ENCODE results near the gene RTN4RL2. TPM values are rescaled to one million over a fixed set of nuclear protein-coding genes. Genes with fewer than 3 reads are reported as not detected.

Gene RTN4RL2
- total RNA-seq, 1 donor from 2014 or later, result 1.3 TPM

DNA sequence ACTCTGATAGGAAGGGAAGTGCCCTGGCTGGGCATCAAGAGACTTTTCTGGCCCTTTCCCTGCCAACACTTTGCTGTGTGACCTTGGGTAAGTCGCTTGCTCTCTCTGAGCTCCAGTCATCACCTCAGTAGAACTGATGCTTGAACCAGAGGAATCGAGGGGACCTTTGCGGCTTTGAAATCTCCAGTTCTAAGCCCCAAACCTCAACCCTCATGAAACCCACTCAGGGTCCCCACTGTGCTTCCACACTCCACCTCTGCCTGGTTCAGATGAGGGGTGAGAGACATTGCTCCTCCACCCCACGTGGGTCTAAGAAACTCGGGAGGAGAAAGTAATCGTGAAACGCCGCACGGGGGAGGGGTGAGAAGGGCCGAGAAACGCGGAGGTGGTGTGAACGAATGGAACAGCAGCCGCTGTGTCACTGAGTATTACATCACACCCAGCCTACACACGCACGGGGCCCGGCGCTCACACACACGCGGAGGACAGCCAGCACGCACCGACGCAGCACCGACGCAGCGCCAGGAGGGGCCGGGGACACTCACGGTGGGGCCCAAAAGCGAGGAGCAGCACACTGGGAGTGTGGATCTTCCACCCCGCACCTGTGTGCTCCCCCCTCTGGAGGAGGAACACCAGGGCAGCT lies 4.3 kb downstream of the RTN4RL2 start:
- intact Hi-C loops (cut with micrococcal nuclease), result no loop called here
- peaks cover 77% of the 10 kb centered on the region for H3K27me3 ChIP-seq (ENCODE audit: low read depth)
- no peak overlapping the region for H3K4me3 ChIP-seq
- H3K9me3 ChIP-seq (replicated peaks), result no peaks in the 10 kb centered on the region
- peaks cover 14% of the 10 kb centered on the region for H3K4me1 ChIP-seq
- TF ChIP-seq, protein P1, sequence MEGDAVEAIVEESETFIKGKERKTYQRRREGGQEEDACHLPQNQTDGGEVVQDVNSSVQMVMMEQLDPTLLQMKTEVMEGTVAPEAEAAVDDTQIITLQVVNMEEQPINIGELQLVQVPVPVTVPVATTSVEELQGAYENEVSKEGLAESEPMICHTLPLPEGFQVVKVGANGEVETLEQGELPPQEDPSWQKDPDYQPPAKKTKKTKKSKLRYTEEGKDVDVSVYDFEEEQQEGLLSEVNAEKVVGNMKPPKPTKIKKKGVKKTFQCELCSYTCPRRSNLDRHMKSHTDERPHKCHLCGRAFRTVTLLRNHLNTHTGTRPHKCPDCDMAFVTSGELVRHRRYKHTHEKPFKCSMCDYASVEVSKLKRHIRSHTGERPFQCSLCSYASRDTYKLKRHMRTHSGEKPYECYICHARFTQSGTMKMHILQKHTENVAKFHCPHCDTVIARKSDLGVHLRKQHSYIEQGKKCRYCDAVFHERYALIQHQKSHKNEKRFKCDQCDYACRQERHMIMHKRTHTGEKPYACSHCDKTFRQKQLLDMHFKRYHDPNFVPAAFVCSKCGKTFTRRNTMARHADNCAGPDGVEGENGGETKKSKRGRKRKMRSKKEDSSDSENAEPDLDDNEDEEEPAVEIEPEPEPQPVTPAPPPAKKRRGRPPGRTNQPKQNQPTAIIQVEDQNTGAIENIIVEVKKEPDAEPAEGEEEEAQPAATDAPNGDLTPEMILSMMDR (IDR thresholded peaks at IDR 0.05; ENCODE audit: borderline replicate concordance), result no peak
- H3K27ac ChIP-seq (replicated peaks), result no peak overlapping the region
- DNase-seq, result no peak
- no peaks in the 10 kb centered on the region for H3K36me3 ChIP-seq

DNA sequence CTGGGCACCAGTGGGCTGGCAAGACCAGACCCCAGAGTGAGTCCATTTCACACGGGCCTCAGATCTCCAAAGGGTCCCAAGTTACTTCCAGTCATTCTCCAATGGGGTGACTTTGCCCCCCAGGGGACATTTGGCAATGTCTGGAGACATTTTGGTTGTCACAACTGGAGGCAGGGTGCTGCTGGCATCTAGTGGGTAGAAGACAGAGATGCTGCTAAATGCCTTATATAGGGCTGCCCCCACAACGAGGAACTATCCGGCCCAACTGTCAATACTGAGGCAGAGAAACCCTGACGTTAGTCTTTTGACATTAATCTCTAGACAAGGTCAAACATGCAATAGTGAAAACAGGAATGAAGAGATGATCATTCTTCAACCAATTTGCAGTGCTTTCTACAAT lies 6.4 kb downstream of the RTN4RL2 start:
- H3K9me3 ChIP-seq (replicated peaks), result no peaks in the 10 kb centered on the region
- H3K4me3 ChIP-seq, result no peak overlapping the region
- no peaks in the 10 kb centered on the region for H3K4me1 ChIP-seq
- DNase-seq, result no peak
- no peaks in the 10 kb centered on the region for H3K36me3 ChIP-seq
- intact Hi-C loops (cut with micrococcal nuclease), result no loop called here
- H3K27me3 ChIP-seq (ENCODE audit: low read depth), result peaks cover 57% of the 10 kb centered on the region
- TF ChIP-seq, protein P1 (IDR thresholded peaks at IDR 0.05; ENCODE audit: borderline replicate concordance), result no peak
- no peak overlapping the region for H3K27ac ChIP-seq (replicated peaks)

DNA sequence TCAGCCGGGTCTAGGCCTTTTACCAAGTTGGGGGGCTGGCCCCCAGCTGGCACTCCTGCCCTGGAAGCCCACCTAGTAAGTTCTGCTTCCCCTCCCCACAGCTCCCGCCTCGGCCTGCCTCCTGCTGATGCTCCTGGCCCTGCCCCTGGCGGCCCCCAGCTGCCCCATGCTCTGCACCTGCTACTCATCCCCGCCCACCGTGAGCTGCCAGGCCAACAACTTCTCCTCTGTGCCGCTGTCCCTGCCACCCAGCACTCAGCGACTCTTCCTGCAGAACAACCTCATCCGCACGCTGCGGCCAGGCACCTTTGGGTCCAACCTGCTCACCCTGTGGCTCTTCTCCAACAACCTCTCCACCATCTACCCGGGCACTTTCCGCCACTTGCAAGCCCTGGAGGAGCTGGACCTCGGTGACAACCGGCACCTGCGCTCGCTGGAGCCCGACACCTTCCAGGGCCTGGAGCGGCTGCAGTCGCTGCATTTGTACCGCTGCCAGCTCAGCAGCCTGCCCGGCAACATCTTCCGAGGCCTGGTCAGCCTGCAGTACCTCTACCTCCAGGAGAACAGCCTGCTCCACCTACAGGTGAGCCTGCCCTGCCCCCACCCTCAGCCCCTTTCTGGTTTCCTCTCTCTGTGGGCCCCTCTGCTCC lies 7.3 kb downstream of the RTN4RL2 start:
- H3K36me3 ChIP-seq, result no peaks in the 10 kb centered on the region
- TF ChIP-seq, protein P1 (IDR thresholded peaks at IDR 0.05; ENCODE audit: borderline replicate concordance), result no peak
- no peak overlapping the region for H3K27ac ChIP-seq (replicated peaks)
- H3K27me3 ChIP-seq (ENCODE audit: low read depth), result peaks cover 48% of the 10 kb centered on the region
- H3K4me3 ChIP-seq, result no peak overlapping the region
- DNase-seq, result no peak
- H3K9me3 ChIP-seq (replicated peaks), result no peaks in the 10 kb centered on the region
- intact Hi-C loops (cut with micrococcal nuclease), result no loop called here
- no peaks in the 10 kb centered on the region for H3K4me1 ChIP-seq

DNA sequence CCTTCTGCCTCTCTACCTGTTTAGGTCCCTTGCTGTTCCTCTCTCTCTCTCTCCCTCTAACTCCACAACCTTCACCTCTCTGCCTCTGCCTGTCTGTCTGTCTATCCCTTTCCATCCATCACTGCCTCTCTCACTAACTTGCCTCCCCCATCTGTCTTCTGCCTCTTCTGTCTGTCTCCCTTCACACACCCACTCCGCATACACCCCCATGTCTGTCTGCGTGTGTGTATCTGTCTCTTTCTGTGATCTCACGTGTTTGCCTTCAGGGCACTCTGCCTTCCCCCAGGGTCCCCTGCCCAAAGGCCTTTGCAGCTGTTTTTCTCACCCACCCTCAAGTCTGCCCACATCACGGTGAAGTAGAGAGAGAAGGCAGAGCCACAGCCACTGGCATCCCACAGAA lies 7.9 kb downstream of the RTN4RL2 start:
- no peaks in the 10 kb centered on the region for H3K9me3 ChIP-seq (replicated peaks)
- no peak overlapping the region for H3K27ac ChIP-seq (replicated peaks)
- no peak overlapping the region for H3K4me3 ChIP-seq
- peaks cover 41% of the 10 kb centered on the region for H3K27me3 ChIP-seq (ENCODE audit: low read depth)
- intact Hi-C loops (cut with micrococcal nuclease), result no loop called here
- DNase-seq, result no peak
- H3K36me3 ChIP-seq, result no peaks in the 10 kb centered on the region
- H3K4me1 ChIP-seq, result no peaks in the 10 kb centered on the region
- TF ChIP-seq, protein P1 (IDR thresholded peaks at IDR 0.05; ENCODE audit: borderline replicate concordance), result no peak

DNA sequence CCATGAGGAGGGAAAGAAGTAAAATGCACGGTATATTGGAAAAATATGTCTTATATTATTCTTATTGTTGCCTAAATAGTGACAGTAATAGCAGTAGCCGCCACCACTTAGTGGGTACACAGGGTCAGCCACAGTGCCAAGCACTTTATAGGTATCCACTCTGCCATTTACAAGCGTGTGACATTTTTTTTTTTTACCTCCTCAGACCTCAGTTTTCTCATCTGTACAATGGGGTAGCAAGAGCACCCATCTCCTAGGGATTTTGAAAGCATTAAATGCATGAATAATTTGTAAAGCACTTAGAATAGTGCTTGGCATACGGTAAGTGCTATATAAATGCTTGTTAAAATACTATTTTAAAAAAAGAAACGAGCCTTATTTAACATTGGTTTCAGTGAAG lies 8.9 kb downstream of the RTN4RL2 start:
- intact Hi-C loops (cut with micrococcal nuclease), result no loop called here
- no peaks in the 10 kb centered on the region for H3K9me3 ChIP-seq (replicated peaks)
- peaks cover 2% of the 10 kb centered on the region for H3K4me1 ChIP-seq
- TF ChIP-seq, protein P1 (IDR thresholded peaks at IDR 0.05; ENCODE audit: borderline replicate concordance), result no peak
- peaks cover 37% of the 10 kb centered on the region for H3K27me3 ChIP-seq (ENCODE audit: low read depth)
- no peak for DNase-seq
- H3K4me3 ChIP-seq, result no peak overlapping the region
- no peak overlapping the region for H3K27ac ChIP-seq (replicated peaks)
- H3K36me3 ChIP-seq, result no peaks in the 10 kb centered on the region

All from left ventricle myocardium inferior (tissue), 1 donor.